HG03571 (cell line): ENCODE data around the gene TTC17.

Source experiments
- ATAC-seq: cut with Tn5 transposase; IDR thresholded peaks from one replicate; pipeline ENCODE4 v1.9.1; 2021; ENCODE audit not compliant: unreplicated experiment

TTC17 gene

GRCh38 chr11:43532041-43532440 lies 173.3 kb downstream of the TTC17 start:
- no peak for ATAC-seq

GRCh38 chr11:43537833-43538615 lies 179.3 kb downstream of the TTC17 start:
- no peak for ATAC-seq

GRCh38 chr11:43541993-43542392 lies 183.3 kb downstream of the TTC17 start:
- ATAC-seq, result no peak

GRCh38 chr11:43542750-43543712 lies 184.3 kb downstream of the TTC17 start:
- ATAC-seq, result no peak
